H1 (cell line): ENCODE data around the gene TRIB2.

Experiments used
- CTCF ChIP-seq, 3 experiments: IDR thresholded peaks; 1 replicate in 2 of 3; 2 replicates in 1 of 3; pipeline versions ENCODE4 v1.5.1 to v1.6.1; 2011; ENCODE audit warnings: low read length in 3 of 3, mild to moderate bottlenecking in 3 of 3, inconsistent platforms in 2 of 3, low read depth in 1 of 3, moderate library complexity in 1 of 3; ENCODE audit not compliant: insufficient read depth in 1 of 3; ENCODE audit errors: control extremely low read depth in 1 of 3
- EGR1 ChIP-seq: IDR thresholded peaks from 2 replicates; pipeline ENCODE4 v1.6.1; 2011; ENCODE audit warnings: low read depth, low read length, borderline replicate concordance
- EP300 ChIP-seq, 2 experiments: IDR thresholded peaks; 1 replicate in 1 of 2; 2 replicates in 1 of 2; pipeline ENCODE4 v1.6.1; 2011 to 2012; ENCODE audit warnings: low read depth in 2 of 2, low read length in 2 of 2, mild to moderate bottlenecking in 2 of 2, borderline replicate concordance in 1 of 2, inconsistent platforms in 1 of 2, moderate library complexity in 1 of 2
- EZH2 ChIP-seq: fragments of 200-600 bp; sonication (generic); IDR thresholded peaks from 2 replicates; pipeline ENCODE4 v1.7.1; 2012; ENCODE audit warnings: low read depth, mild to moderate bottlenecking, moderate library complexity, low read length, inconsistent platforms; ENCODE audit not compliant: severe bottlenecking
- GABPA ChIP-seq: IDR thresholded peaks from 2 replicates; pipeline ENCODE4 v1.6.1; 2011; ENCODE audit warnings: mild to moderate bottlenecking, low read length, moderate library complexity, borderline replicate concordance; ENCODE audit not compliant: insufficient read depth
- HDAC2 ChIP-seq, 2 experiments: fragments of 300-600 bp in 1 of 2; sonication (generic) in 1 of 2; IDR thresholded peaks; 2 replicates each; pipeline ENCODE4 v1.6.1; 2011 to 2012; ENCODE audit warnings: low read depth in 2 of 2, low read length in 2 of 2, mild to moderate bottlenecking in 2 of 2, moderate library complexity in 2 of 2, borderline replicate concordance in 1 of 2, inconsistent platforms in 1 of 2
- JUN ChIP-seq: IDR thresholded peaks from 2 replicates; pipeline ENCODE4 v1.6.1; 2011; ENCODE audit warnings: low read depth, mild to moderate bottlenecking, improper control_type of control experiment, low read length
- KDM1A ChIP-seq: fragments of 200-600, 300-600 bp; sonication (generic); IDR thresholded peaks from 2 replicates; pipeline ENCODE4 v1.7.1; 2016; ENCODE audit warnings: mild to moderate bottlenecking, low read length, borderline replicate concordance
- POLR2A ChIP-seq, 2 experiments: IDR thresholded peaks; 1 replicate in 1 of 2; 2 replicates in 1 of 2; pipeline ENCODE4 v1.6.1; 2011; ENCODE audit warnings: low read depth in 2 of 2, low read length in 2 of 2, mild to moderate bottlenecking in 2 of 2; ENCODE audit errors: control extremely low read depth in 1 of 2
- RAD21 ChIP-seq, 2 experiments: IDR thresholded peaks in 1 of 2; conservative IDR thresholded peaks in 1 of 2; 2 replicates each; pipeline ENCODE4 v1.6.1; 2011; ENCODE audit warnings: low read depth in 2 of 2, low read length in 2 of 2, improper control_type of control experiment in 1 of 2, inconsistent platforms in 1 of 2, mild to moderate bottlenecking in 1 of 2, moderate library complexity in 1 of 2
- TAF1 ChIP-seq: IDR thresholded peaks from 2 replicates; pipeline ENCODE4 v1.6.1; 2011; ENCODE audit warnings: mild to moderate bottlenecking, low read depth, low read length
- YY1 ChIP-seq: IDR thresholded peaks from 2 replicates; pipeline ENCODE4 v1.6.1; 2011; ENCODE audit warnings: low read depth, mild to moderate bottlenecking, low read length

GRCh38 chr2:12701786-12702167 is 15.0 kb upstream of the TRIB2 start:
- TF ChIP-seq CTCF (IDR thresholded peaks at IDR 0.05; ENCODE audit: control extremely low read depth in 1 of 3, insufficient read depth in 1 of 3, low read depth in 1 of 3, low read length in 3 of 3) (no peak), TAF1 (no peak), EGR1 (no peak), HDAC2 (IDR thresholded peaks at IDR 0.05; ENCODE audit: borderline replicate concordance in 1 of 2, low read depth in 2 of 2, low read length in 2 of 2) (no peak), EZH2 (no peak), YY1 (no peak), POLR2A (IDR thresholded peaks at IDR 0.05; ENCODE audit: control extremely low read depth in 1 of 2, low read depth in 2 of 2, low read length in 2 of 2) (no peak), GABPA (no peak), RAD21 (IDR thresholded peaks at IDR 0.05 in 1 of 2, conservative IDR thresholded peaks at IDR 0.05 in 1 of 2; ENCODE audit: low read depth in 2 of 2, low read length in 2 of 2) (no peak), JUN (no peak), EP300 (IDR thresholded peaks at IDR 0.05; ENCODE audit: borderline replicate concordance in 1 of 2, low read depth in 2 of 2, low read length in 2 of 2) (no peak), KDM1A (no peak)
